Loucy (cell line): ENCODE results near the gene RNF182.

Source experiments
- H2AFZ ChIP-seq: fragments of 200-600 bp; sonication (generic); 2 replicates; pipeline ENCODE4 v1.6.0; 2016; ENCODE audit warnings: antibody characterized with exemption, mild to moderate bottlenecking, low read length, moderate library complexity
- H3F3A ChIP-seq: fragments of 200-600 bp; 2 replicates; pipeline ENCODE4 v1.6.0; 2016; ENCODE audit warnings: antibody characterized with exemption, low read depth, mild to moderate bottlenecking
- H3K27me3 ChIP-seq: fragments of 200-600 bp; sonication (generic); 2 replicates; pipeline ENCODE4 v1.6.1; 2014; ENCODE audit warnings: low read length, mild to moderate bottlenecking; ENCODE audit not compliant: insufficient read depth, poor library complexity, severe bottlenecking
- H3K36me3 ChIP-seq: fragments of 200-600 bp; sonication (generic); 2 replicates; pipeline ENCODE4 v1.6.1; 2016; ENCODE audit warnings: low read length; ENCODE audit not compliant: insufficient read depth
- H3K4me1 ChIP-seq: fragments of 200-600 bp; sonication (generic); 2 replicates; pipeline ENCODE4 v1.5.1; 2014; ENCODE audit warnings: low read length, mild to moderate bottlenecking; ENCODE audit not compliant: insufficient read depth, poor library complexity, severe bottlenecking
- H3K4me2 ChIP-seq: fragments of 200-600 bp; sonication (generic); 2 replicates; pipeline ENCODE4 v1.6.0; 2014; ENCODE audit warnings: antibody characterized with exemption, low read length, low read depth, mild to moderate bottlenecking; ENCODE audit not compliant: poor library complexity, severe bottlenecking
- H3K4me3 ChIP-seq: fragments of 200-600 bp; sonication (generic); 2 replicates; pipeline ENCODE4 v1.5.1; 2014; ENCODE audit warnings: low read length, mild to moderate bottlenecking, mixed read lengths; ENCODE audit not compliant: poor library complexity, severe bottlenecking
- H3K79me2 ChIP-seq: fragments of 200-600 bp; sonication (generic); 2 replicates; pipeline ENCODE4 v1.6.1; 2014; ENCODE audit warnings: low read length; ENCODE audit not compliant: insufficient read depth
- H3K9ac ChIP-seq: fragments of 200-600 bp; sonication (generic); 2 replicates; pipeline ENCODE4 v1.6.0; 2014; ENCODE audit warnings: mild to moderate bottlenecking, low read depth, low read length, moderate library complexity; ENCODE audit not compliant: poor library complexity, severe bottlenecking
- H3K9me2 ChIP-seq: fragments of 200-600 bp; sonication (generic); replicated peaks from 2 replicates; pipeline ENCODE4 v1.6.1; 2016; ENCODE audit warnings: low read depth, low read length, mixed read lengths
- H3K9me3 ChIP-seq: fragments of 200-600 bp; sonication (generic); 2 replicates; pipeline ENCODE4 v1.6.1; 2014; ENCODE audit warnings: mild to moderate bottlenecking, antibody characterized with exemption, low read length, low read depth; ENCODE audit not compliant: insufficient read depth
- H4K20me1 ChIP-seq: fragments of 200-600 bp; sonication (generic); 2 replicates; pipeline ENCODE4 v1.6.0; 2014; ENCODE audit warnings: antibody characterized with exemption, low read length, mild to moderate bottlenecking; ENCODE audit not compliant: insufficient read depth, poor library complexity, severe bottlenecking
- EZH2phosphoT487 ChIP-seq: fragments of 200-600 bp; IDR thresholded peaks from 2 replicates; pipeline ENCODE4 v1.6.1; 2018; ENCODE audit warnings: antibody characterized with exemption, mild to moderate bottlenecking, moderate library complexity, borderline replicate concordance
- TF ChIP-seq, protein P1 (sequence below): fragments of 200-600 bp; sonication (generic); conservative IDR thresholded peaks from 2 replicates; pipeline ENCODE4 v1.5.1; 2014; ENCODE audit warnings: mild to moderate bottlenecking, antibody characterized with exemption, low read length

Gene RNF182

DNA sequence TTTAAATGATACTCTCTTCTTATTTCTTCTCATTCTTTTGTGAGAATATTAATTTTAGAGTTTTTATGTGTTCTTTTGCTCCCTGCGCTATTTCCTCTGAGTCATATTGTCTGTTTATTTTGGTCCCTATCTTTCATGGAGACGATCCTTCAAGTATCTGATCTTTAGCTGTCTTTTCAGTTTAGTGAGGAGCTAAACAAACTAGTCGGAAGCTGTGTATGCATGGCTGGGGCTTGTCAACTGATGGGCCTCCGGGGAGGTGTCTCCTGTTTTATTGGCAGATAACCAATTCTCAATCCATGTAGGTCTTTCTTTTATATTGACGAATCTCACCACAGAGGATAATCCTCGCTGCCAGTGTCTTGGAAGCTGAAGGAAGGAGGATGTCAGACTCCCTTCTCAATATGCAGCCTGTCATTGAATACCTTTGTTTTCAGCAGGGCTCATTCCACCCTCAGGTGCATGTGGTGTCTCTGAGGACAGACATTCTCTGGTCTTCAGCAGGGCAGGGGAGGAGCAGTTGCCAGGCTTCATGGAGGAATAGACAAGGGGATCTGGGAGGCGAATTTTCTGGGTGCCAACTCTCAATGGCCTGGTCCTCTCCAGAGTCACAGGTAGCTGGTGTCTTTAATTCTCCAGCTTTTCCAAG lies 64.9 kb downstream of the RNF182 start:
- H3F3A ChIP-seq, result no peaks in the 10 kb centered on the region

DNA sequence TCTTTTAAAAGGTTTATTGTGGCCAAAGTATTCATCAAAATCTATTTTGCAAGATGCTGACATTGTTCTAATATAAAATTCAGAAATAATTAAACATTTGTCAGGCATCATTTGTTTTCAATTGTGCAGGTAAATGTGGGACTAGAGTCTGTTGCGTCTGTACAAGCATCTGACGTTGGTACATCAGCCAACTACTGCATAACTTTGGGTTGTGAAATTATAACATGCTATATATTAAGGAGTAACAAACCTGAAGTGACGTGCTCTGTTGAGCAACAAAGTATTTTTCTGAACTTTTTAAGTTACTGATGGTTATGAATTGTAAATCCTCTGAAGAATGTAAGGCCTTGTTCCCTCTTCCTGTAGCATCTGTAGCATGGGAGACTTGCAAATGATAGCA lies 66.0 kb downstream of the RNF182 start:
- Histone ChIP-seq H3K36me3 (no peaks in the 10 kb centered on the region), H3K9ac (no peak overlapping the region), H3K9me2 (no peaks in the 10 kb centered on the region), H3K4me3 (no peak overlapping the region), H3K4me1 (no peaks in the 10 kb centered on the region), H3K9me3 (no peaks in the 10 kb centered on the region), H3K4me2 (no peak overlapping the region), H3K79me2 (no peaks in the 10 kb centered on the region), H2AFZ (no peak overlapping the region), H3F3A (no peaks in the 10 kb centered on the region), H3K27me3 (peaks cover 11% of the 10 kb centered on the region), H4K20me1 (no peaks in the 10 kb centered on the region)
- TF ChIP-seq EZH2phosphoT487, result no peak
- TF ChIP-seq, protein P1, sequence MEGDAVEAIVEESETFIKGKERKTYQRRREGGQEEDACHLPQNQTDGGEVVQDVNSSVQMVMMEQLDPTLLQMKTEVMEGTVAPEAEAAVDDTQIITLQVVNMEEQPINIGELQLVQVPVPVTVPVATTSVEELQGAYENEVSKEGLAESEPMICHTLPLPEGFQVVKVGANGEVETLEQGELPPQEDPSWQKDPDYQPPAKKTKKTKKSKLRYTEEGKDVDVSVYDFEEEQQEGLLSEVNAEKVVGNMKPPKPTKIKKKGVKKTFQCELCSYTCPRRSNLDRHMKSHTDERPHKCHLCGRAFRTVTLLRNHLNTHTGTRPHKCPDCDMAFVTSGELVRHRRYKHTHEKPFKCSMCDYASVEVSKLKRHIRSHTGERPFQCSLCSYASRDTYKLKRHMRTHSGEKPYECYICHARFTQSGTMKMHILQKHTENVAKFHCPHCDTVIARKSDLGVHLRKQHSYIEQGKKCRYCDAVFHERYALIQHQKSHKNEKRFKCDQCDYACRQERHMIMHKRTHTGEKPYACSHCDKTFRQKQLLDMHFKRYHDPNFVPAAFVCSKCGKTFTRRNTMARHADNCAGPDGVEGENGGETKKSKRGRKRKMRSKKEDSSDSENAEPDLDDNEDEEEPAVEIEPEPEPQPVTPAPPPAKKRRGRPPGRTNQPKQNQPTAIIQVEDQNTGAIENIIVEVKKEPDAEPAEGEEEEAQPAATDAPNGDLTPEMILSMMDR, result no peak

More for the DNA sequence above, 64.9 kb downstream of the RNF182 start:
- Histone ChIP-seq H3K27me3 (peaks cover 11% of the 10 kb centered on the region), H3K36me3 (no peaks in the 10 kb centered on the region), H3K9ac (no peak overlapping the region), H3K9me3 (no peaks in the 10 kb centered on the region), H2AFZ (no peak overlapping the region), H3K79me2 (no peaks in the 10 kb centered on the region), H4K20me1 (no peaks in the 10 kb centered on the region), H3K4me2 (no peak overlapping the region), H3K4me3 (no peak overlapping the region), H3K9me2 (no peaks in the 10 kb centered on the region), H3K4me1 (no peaks in the 10 kb centered on the region)
- TF ChIP-seq EZH2phosphoT487, result no peak
- TF ChIP-seq, protein P1, result no peak

DNA sequence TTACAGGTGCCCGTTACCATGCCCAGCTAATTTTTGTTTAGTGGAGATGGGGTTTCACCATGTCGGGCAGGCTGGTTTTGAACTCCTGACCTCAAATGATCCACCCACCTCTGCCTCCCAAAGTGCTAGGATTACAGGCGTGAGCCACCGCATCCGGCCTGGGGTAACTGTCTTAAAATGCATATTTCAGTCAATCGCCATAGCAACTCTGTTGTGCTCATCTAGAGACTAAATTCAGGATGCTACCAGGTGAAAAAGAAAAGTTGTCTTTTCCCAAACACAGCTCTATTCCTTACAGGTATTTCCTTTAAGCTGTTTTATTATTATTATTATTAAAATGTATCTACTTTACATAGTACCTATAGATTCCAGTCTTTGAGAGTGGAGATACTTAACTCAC lies 66.6 kb downstream of the RNF182 start:
- Histone ChIP-seq H3K4me2 (no peak overlapping the region), H3K27me3 (peaks cover 11% of the 10 kb centered on the region)
- TF ChIP-seq EZH2phosphoT487, result no peak
- TF ChIP-seq, protein P1, result no peak

More for the DNA sequence above, 66.6 kb downstream of the RNF182 start:
- Histone ChIP-seq H3K36me3 (no peaks in the 10 kb centered on the region), H4K20me1 (no peaks in the 10 kb centered on the region), H3K79me2 (no peaks in the 10 kb centered on the region), H2AFZ (no peak overlapping the region), H3K4me3 (no peak overlapping the region), H3K9me2 (no peaks in the 10 kb centered on the region), H3F3A (no peaks in the 10 kb centered on the region), H3K9me3 (no peaks in the 10 kb centered on the region), H3K9ac (no peak overlapping the region), H3K4me1 (no peaks in the 10 kb centered on the region)
